ENCODE results near the gene BCL2L12.

BCL2L12 gene

DNA sequence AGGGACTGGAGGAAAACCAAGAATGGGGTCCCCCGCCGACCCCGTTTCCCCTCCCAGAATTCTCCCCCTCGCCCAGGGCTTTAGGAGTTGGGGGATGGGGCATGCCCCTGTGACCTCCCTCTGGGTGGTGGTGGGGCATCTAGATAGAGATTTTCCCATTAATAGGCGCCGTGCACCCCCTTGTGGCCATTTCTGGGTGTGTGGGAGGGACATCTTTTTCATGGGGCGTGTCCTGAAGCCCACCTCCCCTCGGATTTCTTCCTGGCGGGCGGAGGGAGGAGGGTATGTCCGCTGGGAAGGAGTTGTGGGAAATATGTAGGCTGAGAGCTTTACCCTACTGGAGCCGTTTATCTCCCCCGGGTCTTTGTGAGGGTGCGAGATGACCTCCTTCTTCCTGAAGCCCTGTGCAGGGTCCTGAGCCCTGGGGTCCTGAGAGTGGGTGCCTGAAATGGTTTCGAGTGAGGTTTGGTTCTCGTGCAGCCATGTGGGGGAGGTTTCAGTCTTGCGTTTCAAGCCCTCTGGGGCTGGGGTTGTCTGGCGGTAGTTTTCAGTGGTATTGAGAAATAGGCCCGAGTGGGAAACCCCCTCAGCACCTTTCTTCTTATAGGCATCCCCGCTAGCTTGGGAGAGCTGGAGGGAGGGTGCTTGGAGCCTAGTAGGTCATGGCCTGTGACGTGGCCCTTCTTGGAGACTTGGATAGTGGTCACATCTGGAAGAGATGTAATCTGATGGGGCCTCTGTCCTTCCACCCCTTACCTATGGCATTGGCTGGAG lies 12.4 kb downstream of the BCL2L12 start (continued):
- TF ChIP-seq ZFP3 (tag by site-specific recombination; IDR thresholded peaks at IDR 0.05; ENCODE audit: low read depth), result no peak
- TF ChIP-seq ZNF76 (tag by site-specific recombination; IDR thresholded peaks at IDR 0.05; ENCODE audit: borderline replicate concordance, low read depth), result peak; percentile 60
- TF ChIP-seq, protein P1, sequence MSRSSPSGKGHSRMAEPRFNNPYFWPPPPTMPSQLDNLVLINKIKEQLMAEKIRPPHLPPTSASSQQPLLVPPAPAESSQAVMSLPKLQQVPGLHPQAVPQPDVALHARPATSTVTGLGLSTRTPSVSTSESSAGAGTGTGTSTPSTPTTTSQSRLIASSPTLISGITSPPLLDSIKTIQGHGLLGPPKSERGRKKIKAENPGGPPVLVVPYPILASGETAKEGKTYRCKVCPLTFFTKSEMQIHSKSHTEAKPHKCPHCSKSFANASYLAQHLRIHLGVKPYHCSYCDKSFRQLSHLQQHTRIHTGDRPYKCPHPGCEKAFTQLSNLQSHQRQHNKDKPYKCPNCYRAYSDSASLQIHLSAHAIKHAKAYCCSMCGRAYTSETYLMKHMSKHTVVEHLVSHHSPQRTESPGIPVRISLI (tag by site-specific recombination; IDR thresholded peaks at IDR 0.05), result no peak
- TF ChIP-seq ZEB2 (tag by site-specific recombination; IDR thresholded peaks at IDR 0.05), result no peak
- TF ChIP-seq ZFP69B (tag by site-specific recombination; IDR thresholded peaks at IDR 0.05), result no peak
- TF ChIP-seq ZSCAN23 (tag by site-specific recombination; IDR thresholded peaks at IDR 0.05), result no peak
- TF ChIP-seq, protein P2, sequence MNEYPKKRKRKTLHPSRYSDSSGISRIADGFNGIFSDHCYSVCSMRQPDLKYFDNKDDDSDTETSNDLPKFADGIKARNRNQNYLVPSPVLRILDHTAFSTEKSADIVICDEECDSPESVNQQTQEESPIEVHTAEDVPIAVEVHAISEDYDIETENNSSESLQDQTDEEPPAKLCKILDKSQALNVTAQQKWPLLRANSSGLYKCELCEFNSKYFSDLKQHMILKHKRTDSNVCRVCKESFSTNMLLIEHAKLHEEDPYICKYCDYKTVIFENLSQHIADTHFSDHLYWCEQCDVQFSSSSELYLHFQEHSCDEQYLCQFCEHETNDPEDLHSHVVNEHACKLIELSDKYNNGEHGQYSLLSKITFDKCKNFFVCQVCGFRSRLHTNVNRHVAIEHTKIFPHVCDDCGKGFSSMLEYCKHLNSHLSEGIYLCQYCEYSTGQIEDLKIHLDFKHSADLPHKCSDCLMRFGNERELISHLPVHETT (tag by site-specific recombination; IDR thresholded peaks at IDR 0.05), result no peak
- no peak for TF ChIP-seq ZNF266 (tag by site-specific recombination; IDR thresholded peaks at IDR 0.05; ENCODE audit: low read depth)
- TF ChIP-seq ZNF140 (tag by site-specific recombination; IDR thresholded peaks at IDR 0.05), result no peak
- TF ChIP-seq ZNF624 (tag by site-specific recombination; IDR thresholded peaks at IDR 0.05), result no peak
- TF ChIP-seq, protein P3, sequence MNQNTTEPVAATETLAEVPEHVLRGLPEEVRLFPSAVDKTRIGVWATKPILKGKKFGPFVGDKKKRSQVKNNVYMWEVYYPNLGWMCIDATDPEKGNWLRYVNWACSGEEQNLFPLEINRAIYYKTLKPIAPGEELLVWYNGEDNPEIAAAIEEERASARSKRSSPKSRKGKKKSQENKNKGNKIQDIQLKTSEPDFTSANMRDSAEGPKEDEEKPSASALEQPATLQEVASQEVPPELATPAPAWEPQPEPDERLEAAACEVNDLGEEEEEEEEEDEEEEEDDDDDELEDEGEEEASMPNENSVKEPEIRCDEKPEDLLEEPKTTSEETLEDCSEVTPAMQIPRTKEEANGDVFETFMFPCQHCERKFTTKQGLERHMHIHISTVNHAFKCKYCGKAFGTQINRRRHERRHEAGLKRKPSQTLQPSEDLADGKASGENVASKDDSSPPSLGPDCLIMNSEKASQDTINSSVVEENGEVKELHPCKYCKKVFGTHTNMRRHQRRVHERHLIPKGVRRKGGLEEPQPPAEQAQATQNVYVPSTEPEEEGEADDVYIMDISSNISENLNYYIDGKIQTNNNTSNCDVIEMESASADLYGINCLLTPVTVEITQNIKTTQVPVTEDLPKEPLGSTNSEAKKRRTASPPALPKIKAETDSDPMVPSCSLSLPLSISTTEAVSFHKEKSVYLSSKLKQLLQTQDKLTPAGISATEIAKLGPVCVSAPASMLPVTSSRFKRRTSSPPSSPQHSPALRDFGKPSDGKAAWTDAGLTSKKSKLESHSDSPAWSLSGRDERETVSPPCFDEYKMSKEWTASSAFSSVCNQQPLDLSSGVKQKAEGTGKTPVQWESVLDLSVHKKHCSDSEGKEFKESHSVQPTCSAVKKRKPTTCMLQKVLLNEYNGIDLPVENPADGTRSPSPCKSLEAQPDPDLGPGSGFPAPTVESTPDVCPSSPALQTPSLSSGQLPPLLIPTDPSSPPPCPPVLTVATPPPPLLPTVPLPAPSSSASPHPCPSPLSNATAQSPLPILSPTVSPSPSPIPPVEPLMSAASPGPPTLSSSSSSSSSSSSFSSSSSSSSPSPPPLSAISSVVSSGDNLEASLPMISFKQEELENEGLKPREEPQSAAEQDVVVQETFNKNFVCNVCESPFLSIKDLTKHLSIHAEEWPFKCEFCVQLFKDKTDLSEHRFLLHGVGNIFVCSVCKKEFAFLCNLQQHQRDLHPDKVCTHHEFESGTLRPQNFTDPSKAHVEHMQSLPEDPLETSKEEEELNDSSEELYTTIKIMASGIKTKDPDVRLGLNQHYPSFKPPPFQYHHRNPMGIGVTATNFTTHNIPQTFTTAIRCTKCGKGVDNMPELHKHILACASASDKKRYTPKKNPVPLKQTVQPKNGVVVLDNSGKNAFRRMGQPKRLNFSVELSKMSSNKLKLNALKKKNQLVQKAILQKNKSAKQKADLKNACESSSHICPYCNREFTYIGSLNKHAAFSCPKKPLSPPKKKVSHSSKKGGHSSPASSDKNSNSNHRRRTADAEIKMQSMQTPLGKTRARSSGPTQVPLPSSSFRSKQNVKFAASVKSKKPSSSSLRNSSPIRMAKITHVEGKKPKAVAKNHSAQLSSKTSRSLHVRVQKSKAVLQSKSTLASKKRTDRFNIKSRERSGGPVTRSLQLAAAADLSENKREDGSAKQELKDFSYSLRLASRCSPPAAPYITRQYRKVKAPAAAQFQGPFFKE (tag by site-specific recombination; IDR thresholded peaks at IDR 0.05; ENCODE audit: borderline replicate concordance), result no peak
- no peak for TF ChIP-seq ZNF292 (tag by site-specific recombination; IDR thresholded peaks at IDR 0.05; ENCODE audit: borderline replicate concordance, low read depth)

DNA sequence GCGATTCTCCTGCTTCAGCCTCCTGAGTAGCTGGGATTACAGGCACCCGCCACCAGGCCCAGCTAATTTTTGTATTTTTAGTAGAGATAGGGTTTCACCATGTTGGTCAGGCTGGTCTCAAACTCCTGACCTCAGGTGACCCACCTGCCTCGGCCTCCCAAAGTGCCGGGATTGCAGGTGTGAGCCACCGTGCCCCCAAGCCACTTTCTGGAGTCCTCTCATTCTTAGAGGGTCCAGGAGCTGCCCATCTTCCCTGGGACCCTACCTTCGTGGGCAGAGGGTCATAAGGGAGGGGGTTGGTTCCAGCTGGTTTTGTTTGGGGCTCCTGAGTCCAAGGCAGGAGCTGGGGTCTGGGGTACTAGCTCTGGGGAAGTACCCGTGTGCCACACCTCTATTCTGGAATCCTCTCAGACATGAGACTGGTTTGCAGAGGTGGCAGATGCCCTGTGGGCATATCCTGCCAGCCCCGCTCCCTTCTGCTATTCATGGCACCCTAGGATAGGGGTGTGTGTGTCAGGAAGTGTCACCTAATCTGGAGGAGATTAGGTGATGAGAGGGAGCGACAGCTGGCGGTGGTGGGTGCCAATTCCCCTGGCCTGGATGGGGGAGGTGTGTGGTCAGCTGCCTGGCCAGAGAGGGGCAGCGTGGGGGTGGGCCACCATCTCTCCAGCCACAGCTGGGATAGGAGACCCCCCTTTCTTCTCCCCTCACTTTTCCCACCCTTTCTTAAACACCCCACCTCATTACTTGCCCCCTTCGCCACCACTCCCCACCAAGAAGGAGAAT lies 13.4 kb downstream of the BCL2L12 start:
- Histone ChIP-seq H3K36me3 (ENCODE audit: control insufficient read depth in 2 of 2, insufficient read depth in 1 of 2, low read length in 2 of 2) (peaks cover 32 to 34% of the 10 kb centered on the region in 2 experiments), H3K4me3 (ENCODE audit: low read depth, low read length) (no peak overlapping the region)
- POLR2A ChIA-PET, result interaction anchor here (0.6 to 1.5 kb wide), 3 partner anchors 39 to 85 kb away, joined by 3 to 4 read pairs (median 3); partner anchors contain the start of gene RRAS
- TF ChIP-seq, protein P4, sequence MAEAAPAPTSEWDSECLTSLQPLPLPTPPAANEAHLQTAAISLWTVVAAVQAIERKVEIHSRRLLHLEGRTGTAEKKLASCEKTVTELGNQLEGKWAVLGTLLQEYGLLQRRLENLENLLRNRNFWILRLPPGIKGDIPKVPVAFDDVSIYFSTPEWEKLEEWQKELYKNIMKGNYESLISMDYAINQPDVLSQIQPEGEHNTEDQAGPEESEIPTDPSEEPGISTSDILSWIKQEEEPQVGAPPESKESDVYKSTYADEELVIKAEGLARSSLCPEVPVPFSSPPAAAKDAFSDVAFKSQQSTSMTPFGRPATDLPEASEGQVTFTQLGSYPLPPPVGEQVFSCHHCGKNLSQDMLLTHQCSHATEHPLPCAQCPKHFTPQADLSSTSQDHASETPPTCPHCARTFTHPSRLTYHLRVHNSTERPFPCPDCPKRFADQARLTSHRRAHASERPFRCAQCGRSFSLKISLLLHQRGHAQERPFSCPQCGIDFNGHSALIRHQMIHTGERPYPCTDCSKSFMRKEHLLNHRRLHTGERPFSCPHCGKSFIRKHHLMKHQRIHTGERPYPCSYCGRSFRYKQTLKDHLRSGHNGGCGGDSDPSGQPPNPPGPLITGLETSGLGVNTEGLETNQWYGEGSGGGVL (tag by site-specific recombination; IDR thresholded peaks at IDR 0.05), result peak; percentile 7; the same call in 1 of the 2 replicates
- peak; percentile 47 for TF ChIP-seq KLF1 (tag by site-specific recombination; IDR thresholded peaks at IDR 0.05)
- no peak for TF ChIP-seq ZNF248 (tag by site-specific recombination; IDR thresholded peaks at IDR 0.05)
- peak; percentile 53 for TF ChIP-seq GLIS1 (tag by site-specific recombination; IDR thresholded peaks at IDR 0.05)
- no peak for TF ChIP-seq ZNF560 (tag by site-specific recombination; IDR thresholded peaks at IDR 0.05; ENCODE audit: borderline replicate concordance)
- TF ChIP-seq, protein P5, sequence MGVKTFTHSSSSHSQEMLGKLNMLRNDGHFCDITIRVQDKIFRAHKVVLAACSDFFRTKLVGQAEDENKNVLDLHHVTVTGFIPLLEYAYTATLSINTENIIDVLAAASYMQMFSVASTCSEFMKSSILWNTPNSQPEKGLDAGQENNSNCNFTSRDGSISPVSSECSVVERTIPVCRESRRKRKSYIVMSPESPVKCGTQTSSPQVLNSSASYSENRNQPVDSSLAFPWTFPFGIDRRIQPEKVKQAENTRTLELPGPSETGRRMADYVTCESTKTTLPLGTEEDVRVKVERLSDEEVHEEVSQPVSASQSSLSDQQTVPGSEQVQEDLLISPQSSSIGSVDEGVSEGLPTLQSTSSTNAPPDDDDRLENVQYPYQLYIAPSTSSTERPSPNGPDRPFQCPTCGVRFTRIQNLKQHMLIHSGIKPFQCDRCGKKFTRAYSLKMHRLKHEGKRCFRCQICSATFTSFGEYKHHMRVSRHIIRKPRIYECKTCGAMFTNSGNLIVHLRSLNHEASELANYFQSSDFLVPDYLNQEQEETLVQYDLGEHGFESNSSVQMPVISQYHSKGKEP (tag by site-specific recombination; IDR thresholded peaks at IDR 0.05), result no peak
- peak; percentile 52; the same call in 1 of the 2 replicates for TF ChIP-seq KLF10 (tag by site-specific recombination; IDR thresholded peaks at IDR 0.05)
- no peak for TF ChIP-seq ZNF621 (tag by site-specific recombination; IDR thresholded peaks at IDR 0.05)

More for the DNA sequence above, 13.4 kb downstream of the BCL2L12 start:
- CTCF ChIA-PET, result interaction anchor here (0.6 to 2.1 kb wide), 14 partner anchors 9 to 436 kb away, joined by 3 to 17 read pairs (median 3); no protein-coding TSS in a partner anchor
- Histone ChIP-seq H3K4me1 (ENCODE audit: control insufficient read depth, insufficient read depth, low read length) (peaks cover 17% of the 10 kb centered on the region), H3K9me3 (ENCODE audit: control insufficient read depth, insufficient read depth, low read depth, low read length) (no peaks in the 10 kb centered on the region), H3K27ac (ENCODE audit: extremely low read depth, low read depth, low read length) (no peak overlapping the region)
